GM19351 (cell line): Measurements from ENCODE around the gene TBL1X.

Experiments used
- ATAC-seq: cut with Tn5 transposase; IDR thresholded peaks from one replicate; pipeline ENCODE4 v1.9.1; 2021; ENCODE audit warnings: mild to moderate bottlenecking, moderate library complexity; ENCODE audit not compliant: unreplicated experiment

The TBL1X gene

DNA sequence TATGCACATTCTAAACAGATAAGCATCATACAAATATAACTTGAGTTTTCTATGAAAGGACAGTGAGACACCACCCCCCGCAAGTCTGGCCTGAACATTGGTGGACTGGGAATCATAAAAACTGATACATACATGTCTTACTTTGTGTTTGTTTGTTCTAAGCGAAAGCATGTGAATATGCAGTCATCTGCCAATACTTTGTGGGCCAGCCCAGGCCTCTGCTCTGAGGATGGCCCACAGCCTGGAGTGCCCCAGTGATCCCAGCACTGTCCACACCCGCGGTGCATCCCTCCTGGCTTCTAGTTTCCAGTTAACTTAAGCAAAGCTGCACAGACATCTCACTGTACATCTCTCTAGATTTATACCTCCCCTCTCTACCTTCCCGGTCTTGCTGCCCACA lies 154.3 kb downstream of the TBL1X start:
- no peak for ATAC-seq

DNA sequence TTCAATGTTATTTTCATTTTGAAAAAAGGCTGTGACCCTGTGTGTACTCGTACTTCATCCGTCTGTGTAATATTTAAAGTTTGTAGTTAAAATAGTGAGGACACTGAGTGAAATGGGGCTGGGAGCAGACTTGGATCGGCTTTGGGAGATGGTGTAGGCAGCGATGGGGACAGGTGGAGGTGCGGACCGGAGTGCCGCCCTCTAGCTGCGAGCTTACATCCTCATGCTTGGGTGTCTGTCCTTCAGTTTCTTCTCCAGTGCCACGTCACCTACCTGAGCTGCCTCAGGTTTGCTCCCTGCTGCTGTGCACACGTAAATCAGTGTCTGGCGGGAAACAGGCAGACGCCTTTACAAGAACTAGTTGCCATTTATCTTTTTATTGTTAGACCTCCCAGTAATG lies 154.7 kb downstream of the TBL1X start:
- no peak for ATAC-seq

DNA sequence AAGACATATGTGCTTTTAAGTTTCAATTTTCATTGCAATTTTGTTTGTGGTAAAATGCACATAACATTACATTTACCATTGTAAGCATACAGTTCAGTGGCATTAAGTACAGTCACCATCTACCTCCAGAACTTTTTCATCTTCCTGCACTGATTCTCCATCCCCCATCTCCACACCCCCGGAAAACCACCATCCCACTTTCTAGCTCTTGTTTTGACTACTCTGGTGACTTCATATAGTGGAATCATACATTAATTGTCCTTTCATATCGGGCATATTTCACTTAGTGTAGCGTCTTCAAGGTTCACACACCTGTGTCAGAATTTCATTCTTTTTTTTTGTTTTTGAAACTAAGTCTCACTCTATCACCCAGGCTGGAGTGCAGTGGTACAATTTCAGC lies 157.3 kb downstream of the TBL1X start:
- no peak for ATAC-seq

DNA sequence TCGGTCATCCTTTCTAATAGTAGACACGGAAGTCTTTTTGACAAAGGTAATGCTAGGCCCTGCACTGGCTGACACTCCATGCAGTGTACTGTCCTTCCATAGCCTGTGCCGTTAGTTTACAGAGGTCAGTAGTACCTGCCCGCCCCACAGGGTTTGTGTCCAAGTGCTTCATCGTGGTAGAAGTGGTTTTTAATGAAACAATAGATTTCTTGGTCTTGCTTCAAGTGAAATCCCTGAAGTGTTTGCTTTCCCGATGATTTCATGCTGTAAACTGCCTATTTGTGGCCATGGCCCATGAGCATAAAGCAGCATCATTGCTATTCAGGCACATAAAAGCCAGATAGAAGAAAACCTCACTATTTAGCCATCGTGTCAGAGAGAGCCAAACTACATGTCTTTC lies 161.5 kb downstream of the TBL1X start:
- no peak for ATAC-seq

DNA sequence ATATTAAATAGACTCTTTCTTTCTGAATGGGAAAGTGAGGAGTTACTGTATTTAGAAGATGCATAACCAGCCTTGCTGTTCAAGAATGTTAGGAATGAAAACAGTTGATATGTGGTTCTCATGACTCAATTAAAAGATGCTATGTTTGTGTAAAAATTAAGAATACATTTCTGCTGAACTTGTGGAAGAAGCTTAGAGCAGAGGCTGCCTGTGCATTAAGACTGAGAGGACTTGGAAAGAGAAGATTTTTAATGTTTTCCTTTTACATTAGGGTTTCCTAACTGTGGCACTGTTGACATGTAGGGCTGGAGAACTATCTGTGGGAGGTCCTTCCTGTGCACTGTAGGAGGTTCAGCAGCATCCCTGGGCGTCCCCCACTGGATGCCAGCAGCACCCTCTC lies 163.1 kb downstream of the TBL1X start:
- no peak for ATAC-seq

DNA sequence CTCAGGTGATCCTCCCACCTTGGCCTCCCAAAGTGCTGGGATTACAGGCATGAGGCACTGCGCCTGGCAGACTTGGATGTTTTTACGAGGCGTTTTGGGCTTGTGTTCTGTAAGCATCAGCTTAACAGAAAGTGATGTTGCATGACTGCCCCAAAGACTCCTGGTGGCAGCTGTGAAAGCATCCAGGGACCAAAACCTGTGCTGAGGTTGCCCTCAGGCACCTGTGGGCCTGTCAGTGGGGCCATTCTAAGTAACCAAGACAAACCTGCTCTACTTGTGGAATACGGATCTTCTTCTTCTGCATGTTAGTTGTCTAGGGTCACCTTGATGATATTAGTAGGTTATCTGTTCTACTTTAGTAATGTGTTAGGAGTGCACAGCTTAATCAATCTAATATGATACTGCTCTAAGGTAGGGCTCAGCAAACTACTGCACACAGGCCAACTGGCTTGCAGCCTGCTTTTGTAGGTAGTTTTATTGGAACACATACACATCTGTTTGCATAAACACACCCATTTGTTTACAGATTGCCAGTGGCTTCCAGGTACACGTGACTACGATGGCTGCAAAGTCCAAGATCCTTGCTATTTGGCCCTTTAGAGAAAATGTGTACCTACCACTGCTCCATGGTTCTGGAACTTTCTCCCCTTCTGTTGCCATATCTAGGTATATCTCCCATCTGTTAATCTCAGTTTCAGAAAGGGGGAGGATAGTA lies 164.1 kb downstream of the TBL1X start:
- no peak for ATAC-seq

DNA sequence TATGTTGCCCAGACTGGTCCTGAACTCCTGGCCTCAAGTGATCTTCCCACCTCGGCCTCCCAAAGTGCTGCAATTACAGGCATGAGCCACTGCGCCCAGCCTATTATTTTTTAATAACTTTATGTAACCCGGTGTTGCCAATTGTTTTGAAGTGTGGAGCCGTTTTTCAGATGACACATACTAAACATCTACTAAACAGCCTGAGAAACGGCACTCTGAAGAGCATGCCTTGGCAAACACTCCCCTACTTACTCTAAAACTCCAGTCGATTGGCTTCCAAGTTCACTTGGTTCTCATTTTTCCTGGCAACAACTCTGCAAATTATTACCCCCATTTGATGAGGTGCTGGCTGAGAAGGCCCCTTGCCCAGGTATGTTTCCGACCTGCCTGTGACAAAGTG lies 169.7 kb downstream of the TBL1X start:
- no peak for ATAC-seq

DNA sequence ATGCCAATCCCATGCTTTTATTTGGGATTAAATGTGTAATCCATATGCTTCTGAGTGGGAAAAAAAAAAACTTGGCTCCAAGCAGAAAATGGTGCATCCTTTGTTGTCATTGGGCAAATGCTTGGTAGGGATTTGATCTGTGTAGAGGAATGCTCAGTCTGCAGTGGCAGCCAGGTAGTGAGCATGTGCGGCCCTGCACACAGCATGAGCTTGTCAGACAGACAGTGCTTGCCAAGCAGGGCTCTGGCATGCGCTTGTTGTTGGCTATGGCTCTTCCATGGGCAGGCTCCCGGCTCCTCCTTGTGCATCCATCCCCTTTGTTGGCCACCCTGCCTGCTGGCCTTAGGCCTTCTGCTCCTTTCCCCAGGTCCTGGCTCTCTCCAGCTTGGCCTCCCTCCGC lies 170.5 kb downstream of the TBL1X start:
- ATAC-seq = no peak

DNA sequence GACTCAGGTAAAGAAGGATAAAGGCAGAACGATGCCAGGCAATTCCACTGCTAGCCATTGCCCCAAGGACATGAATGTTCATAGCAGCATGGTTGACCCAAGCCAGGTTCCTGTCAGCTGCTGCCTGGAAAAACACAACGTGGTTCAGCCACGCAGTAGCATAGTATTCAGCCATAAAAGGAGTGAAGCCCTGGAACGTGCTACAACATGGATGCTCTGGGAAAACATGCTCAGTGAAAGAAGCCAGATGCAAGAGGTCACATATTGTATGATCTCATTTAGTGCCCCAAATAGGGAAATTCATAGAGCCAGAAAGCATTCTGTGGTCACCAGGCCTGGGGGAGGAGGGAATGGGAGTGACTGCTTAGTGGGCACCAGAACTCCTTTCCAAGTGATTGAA lies 170.9 kb downstream of the TBL1X start:
- ATAC-seq = no peak

DNA sequence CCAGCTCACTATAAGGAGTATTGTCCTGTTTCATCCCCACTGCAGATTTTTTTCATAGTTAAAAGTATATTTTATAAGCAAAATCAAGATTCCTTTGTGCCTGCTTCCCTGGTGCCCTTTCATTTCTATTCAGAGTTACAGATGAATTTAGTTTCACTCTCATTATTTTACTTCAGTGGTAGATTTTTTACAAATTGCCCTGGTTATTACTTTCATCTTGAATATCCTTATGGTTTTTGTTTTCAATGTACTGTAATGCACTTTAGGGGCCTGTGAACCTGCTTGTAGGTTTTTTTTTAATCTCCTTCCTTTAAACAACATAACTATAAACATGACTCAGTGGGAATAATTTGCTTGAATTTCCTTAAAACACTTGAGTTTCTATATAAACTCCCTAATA lies 174.0 kb downstream of the TBL1X start:
- no peak for ATAC-seq

DNA sequence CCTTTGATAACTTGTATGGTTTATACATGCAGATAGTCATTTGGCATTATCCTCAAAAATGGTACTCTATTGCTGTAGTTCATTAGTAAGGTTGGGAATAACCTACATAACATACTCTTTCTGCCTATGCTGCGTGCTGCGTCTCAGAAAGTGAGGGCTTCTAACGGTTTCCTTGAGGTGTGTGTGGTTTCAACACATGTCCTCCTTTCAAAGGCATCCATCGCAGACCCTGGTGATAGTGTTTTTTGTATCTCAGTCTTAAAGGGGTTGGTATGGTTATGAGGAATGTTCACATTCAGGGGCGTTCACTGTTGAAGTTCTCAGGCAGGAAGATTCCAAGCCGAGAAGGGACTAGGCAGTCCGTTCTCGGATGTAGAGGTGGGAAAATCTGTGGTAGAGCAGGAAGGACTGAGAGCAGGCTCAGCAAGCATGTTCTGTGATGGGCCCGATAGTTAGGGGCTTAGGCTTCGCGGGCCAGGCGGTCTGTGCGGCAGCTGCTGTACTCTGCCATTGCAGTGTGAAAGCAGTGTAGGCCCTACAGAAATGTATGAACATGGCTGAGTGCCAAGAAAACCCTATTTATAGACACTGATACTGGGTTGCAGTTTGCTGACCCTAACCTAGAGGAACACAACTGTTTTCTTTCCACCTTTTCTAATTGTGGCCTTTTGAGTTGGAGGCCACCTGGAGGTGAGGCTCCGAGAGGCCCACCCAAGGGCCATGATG lies 177.6 kb downstream of the TBL1X start:
- ATAC-seq = no peak

DNA sequence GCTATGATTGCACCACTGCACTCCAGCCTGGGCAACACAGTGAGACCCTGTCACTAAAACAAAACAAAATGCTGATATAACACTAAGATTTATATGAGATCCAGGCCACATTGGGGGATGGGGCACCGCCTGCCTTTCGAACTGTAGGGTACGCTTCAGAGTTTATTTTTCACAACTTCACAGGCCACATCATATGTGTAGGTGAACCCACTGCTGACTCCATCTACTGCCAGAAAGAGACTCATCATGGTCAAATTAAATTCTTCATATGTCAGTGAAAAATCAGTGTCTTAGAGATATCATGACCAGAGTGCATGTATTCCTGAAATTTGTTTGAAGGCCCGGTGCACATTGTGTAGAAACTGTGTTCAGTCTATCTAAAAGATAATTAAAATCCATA lies 178.9 kb downstream of the TBL1X start:
- ATAC-seq = no peak

DNA sequence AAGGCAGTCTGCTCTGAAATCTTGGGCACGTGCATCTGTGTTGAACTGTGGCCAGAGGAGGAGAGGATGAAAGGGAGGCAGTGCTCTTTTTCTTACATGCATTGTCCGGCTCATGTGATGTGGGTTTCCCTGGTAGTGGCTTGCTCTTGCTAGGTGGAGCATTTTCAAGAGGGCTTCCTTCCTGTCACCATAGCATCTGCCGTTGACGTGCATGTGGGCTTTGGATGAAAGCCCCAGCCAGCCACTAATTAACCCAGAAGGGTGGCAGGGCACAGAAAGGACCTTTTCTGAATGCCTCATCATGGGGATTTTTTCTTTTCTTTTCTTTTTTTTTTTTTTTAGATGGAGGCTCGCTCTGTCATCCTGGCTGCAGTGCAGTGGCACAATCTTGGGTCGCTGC lies 179.5 kb downstream of the TBL1X start:
- ATAC-seq = no peak

DNA sequence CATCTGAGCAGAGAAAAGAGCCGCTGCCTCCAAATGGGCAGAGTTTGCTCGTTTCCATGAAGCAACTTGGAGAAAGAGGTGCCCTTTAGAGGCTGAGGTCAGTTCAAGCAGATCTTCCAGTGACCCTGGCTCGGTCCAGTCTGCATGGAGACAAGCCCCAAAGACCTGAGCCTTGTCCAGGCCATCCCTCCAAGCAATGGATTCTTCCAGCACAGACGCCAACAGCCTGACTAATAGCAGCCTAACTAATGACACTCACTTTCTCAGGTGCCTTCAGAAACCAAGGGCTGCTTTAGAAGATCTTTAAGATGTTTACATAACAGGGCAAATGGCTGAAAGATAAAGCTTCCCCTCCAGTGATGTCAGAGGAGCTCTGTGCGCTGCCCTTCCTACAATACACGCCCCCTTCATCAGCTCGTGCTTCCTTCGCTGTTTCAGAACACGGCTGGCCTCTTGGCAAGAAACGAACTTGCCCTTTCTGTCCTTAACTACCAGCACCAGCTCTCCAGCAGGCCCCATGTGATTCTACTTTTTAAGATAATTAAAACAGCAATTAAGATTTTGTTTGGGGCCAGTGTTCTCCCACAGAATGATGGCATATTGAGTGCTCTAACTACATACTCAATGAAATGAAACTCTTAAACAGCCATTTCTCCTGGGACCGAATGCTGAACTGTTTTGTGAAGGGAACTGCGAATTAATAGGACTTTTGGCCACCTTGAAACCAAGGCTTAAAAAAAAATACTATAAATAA lies 181.8 kb downstream of the TBL1X start:
- ATAC-seq = no peak

DNA sequence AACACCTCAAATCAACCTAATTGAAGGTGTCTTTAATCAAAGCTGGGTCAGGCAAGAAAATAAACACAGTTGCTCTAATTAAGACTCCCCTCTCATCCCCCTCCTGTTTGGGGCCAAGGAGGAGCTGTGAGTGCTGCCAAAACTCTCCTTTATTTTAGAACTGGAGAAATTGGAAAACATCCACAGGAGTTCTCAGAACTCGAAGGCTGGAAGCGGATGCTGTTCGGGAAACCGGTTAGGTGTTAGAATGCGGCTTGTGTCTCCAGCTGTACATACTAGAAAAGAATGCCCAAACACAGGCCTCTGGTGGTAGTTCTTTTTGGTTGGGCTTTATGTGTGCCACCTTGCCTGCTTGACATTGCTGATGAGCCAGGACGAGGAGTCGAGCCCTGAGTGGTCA lies 182.6 kb downstream of the TBL1X start:
- ATAC-seq = no peak

DNA sequence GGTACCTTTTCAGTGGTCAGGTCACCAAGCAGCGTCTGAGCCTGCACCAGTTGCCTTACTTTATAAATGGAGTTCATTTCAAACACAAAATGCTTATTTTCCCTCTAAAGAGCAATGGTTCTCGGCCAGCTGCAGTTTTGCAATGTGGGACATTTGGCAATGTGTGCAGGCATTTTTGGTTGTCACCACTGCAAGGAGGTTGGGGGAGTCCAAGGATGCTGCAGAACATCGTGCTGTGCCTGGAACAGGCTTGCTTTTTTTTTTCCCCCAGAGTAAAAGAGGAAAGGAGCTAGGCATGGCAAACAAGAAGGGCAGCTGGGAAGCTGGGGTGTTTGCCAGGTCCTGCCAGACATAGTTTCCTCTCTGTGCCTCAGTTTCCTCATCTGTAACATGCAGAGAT lies 185.2 kb downstream of the TBL1X start:
- ATAC-seq = no peak

DNA sequence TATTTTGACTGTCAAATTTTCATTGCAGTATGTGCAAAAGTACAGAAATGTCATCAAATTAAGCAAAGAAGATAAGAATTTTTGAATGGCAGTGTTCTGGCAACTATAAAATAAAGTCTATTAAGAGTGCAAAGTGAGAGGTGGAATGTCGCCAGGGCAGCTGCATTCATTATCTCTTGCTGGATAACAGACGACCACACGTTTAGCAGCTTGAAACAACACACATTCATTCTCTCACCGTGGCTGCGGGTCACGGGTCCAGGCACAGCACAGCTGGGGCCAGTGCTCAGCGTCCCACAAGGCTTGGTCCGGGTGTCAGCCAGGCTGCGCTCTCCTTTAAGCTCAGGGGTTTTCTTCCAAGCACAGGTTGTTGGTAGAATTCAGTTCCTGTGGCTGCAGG lies 186.9 kb downstream of the TBL1X start:
- ATAC-seq = no peak

DNA sequence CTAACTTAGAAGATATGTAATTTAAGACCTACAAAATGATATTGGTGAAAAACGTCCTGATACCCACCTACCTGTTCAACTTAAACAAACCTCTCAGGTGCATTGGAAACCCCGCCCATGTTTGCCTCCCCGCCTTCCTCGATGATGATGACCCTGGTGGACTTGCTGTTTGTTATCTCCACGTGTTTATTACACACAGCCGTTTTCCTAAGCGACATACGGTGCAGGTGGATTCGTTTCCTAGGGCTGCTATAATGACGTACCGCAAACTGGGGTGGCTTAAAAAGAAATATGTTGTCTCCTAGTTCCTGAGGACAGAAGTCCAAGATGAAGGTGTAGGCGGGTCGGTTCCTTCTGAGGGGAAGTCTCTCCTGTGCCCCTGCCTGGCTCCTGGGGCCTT lies 190.1 kb downstream of the TBL1X start:
- ATAC-seq = no peak

DNA sequence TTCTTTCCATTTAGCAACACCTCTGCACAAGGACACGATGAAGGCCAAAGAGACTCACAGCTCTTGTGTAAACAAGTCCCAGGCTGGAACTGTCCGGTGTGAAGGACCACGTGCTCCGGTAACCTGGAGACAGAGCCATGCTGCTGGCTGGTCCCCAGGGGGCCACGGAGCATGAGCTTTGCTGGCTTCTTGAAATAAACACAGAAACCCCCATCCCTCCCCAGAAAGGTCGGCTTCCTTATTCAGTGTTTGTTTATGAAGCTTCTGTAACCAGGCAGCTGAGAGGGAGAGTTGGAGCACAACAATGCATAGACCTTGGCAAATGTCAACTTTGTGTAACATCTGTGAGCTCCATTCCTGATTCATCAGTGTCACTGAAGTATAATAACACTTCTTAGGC lies 191.4 kb downstream of the TBL1X start:
- ATAC-seq = no peak

DNA sequence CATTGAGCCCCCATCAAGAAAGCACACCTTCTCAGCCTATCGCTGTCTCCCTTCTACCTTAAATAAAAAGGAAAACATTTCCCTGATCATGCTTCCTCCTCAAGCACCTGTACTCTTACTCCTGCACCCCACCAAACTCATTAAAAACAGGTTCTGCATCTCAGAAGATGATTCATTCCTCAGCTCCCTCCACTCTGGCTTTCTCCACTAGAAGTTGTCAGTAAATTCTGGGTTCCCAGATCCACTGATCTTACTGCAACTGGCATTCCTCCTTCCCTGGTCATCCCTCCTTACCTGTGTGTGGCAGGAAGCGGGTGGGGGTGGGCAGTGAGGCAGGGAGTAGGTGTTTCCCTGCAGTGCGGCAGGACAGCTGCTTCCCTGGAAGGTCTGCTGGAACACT lies 192.0 kb downstream of the TBL1X start:
- no peak for ATAC-seq

DNA sequence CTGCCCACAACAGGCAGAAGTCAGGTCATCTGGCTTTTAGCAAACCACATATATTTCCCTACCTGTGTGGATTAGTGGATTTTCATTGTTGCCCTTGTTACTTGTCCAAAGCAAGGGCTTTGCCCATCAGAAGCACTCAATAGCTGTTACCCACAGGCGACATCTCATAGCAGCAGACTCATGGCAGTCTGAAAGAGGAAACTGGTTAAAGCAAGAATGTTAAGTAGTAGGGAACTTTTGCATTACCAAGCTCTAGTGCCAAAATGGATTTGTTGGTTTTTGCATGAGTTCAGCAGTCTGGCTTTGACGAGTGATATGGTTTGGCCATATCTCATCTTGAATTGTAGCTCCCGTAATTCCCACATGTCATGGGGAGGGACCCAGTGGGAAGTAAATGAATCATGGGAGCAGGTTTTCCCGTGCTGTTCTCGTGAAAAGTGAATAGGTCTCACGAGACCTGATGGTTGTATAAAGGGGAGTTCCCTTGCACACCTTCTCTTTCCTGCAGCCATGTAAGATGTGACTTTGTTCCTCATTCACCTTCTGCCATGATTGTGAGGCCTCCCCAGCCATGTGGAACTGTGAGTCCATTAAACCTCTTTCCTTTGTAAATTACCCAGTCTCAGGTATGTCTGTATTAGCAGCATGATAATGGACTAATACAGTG lies 192.9 kb downstream of the TBL1X start:
- no peak for ATAC-seq

DNA sequence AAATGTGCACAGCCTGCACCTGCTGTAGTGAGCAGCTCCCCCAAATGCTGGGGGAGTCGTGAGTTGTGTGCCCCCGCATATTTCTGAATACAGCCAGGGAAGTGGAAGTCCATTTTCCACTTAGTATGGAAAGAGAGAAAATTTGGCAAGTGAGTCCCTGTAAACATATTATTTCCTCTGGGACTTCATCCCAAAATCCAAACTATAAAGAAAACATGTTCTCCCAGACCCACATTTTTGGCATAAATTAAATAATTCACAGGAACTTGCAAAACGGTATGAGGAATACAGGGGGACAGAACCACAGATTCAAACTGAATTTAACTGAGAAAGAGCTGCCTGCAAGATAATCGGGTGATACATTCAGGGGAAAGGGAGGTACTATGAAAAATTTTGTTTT lies 193.6 kb downstream of the TBL1X start:
- ATAC-seq = no peak
